Glutamatergic neuron (in vitro differentiated cells): ENCODE measurements around the gene DDX42. TPM values are rescaled to one million over a fixed set of nuclear protein-coding genes. Genes with fewer than 3 reads are reported as not detected.

Experiments used
- DNase-seq: peaks from one replicate; pipeline ENCODE4 v3.0.0; 2022
- H3K27ac Mint-ChIP-seq: one replicate; pipeline ENCODE4 v1.8.0; 2020; ENCODE audit warnings: mild to moderate bottlenecking, mixed read lengths, inconsistent platforms; ENCODE audit not compliant: unreplicated experiment
- H3K27me3 Mint-ChIP-seq: one replicate; pipeline ENCODE4 v1.8.0; 2020; ENCODE audit warnings: mild to moderate bottlenecking, moderate library complexity, mixed read lengths, inconsistent platforms; ENCODE audit not compliant: unreplicated experiment
- H3K36me3 Mint-ChIP-seq: one replicate; pipeline ENCODE4 v1.8.0; 2020; ENCODE audit warnings: mild to moderate bottlenecking, mixed read lengths, inconsistent platforms; ENCODE audit not compliant: unreplicated experiment
- H3K4me1 Mint-ChIP-seq: one replicate; pipeline ENCODE4 v1.8.0; 2020; ENCODE audit warnings: mild to moderate bottlenecking, low read depth, mixed read lengths, inconsistent platforms; ENCODE audit not compliant: unreplicated experiment
- H3K4me3 Mint-ChIP-seq: one replicate; pipeline ENCODE4 v1.8.0; 2020; ENCODE audit warnings: mild to moderate bottlenecking, mixed read lengths, inconsistent platforms; ENCODE audit not compliant: unreplicated experiment
- H3K9me3 Mint-ChIP-seq: one replicate; pipeline ENCODE4 v1.8.0; 2020; ENCODE audit warnings: mild to moderate bottlenecking, moderate library complexity, mixed read lengths, inconsistent platforms; ENCODE audit not compliant: unreplicated experiment
- total RNA-seq: library from RNA; stranded (reverse); fragmentation: NEBNext Ultra II Directional; extraction: Animal tissue kit (Norgen Biotek cat#: 25700); gene quantifications from one replicate; pipeline ENCODE4 v1.2.1, GENCODE V29; 2021; ENCODE audit not compliant: unreplicated experiment
- TF ChIP-seq, protein P1 (sequence below): fragments of 200-600 bp; sonication (generic); IDR thresholded peaks from one replicate; pipeline ENCODE4 v1.5.0; 2021; ENCODE audit not compliant: partially characterized antibody, unreplicated experiment

The DDX42 gene
- total RNA-seq, 1 donor from 2014 or later, result 181 TPM

DNA sequence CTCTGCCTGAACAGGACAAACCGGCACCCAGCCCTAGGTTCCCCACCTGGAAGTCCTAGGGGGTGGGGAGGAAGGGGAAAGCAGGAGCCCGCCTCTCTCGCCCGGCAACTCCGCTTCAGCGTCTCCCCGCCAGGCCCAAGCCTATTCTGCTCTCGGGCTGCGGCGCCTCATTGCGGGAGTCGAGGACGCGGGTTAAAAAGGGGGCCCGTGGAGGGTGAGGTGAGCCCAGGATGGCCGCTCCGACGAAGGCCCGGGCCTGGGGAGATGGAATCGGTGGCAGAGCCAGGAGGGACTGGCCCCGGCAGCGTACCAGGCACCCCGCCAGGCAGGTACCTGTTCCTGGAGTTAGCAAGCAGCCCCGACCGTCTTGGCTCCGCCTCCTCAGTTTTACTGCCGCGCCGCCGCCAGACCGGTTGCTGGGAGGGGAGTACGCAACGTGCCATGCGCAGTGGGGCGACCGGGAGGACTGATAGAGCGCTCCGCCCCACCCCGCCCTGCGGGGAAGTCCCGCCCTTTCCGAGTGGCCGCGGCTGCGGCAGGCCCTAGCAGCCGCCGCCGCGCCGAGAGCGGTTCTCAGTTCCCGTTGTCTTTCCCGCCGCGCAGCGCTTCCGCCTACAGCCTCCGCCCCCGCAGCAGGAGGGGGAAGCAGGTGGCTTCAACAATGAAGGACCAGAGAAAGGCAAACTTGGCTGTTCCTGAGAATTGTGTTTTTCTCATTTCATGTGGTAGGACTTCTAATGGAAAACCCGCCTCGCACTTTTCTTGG lies 32.4 kb upstream of the DDX42 start, which contains the start of gene STRADA:
TSS of gene STRADA (minus strand) at position 392 of the 766 bp plus-strand sequence. CDS start 13,430 bp downstream, outside the sequence.
- Mint-ChIP-seq H3K4me1 (peaks cover 3% of the 10 kb centered on the region), H3K4me3 (peak within 1 kb of the TSS; percentile 94), H3K9me3 (peaks cover 4% of the 10 kb centered on the region), H3K36me3 (no peaks in the 10 kb centered on the region), H3K27me3 (peaks cover 4% of the 10 kb centered on the region), H3K27ac (peak within 1 kb of the TSS; percentile 97)
- TF ChIP-seq, protein P1, sequence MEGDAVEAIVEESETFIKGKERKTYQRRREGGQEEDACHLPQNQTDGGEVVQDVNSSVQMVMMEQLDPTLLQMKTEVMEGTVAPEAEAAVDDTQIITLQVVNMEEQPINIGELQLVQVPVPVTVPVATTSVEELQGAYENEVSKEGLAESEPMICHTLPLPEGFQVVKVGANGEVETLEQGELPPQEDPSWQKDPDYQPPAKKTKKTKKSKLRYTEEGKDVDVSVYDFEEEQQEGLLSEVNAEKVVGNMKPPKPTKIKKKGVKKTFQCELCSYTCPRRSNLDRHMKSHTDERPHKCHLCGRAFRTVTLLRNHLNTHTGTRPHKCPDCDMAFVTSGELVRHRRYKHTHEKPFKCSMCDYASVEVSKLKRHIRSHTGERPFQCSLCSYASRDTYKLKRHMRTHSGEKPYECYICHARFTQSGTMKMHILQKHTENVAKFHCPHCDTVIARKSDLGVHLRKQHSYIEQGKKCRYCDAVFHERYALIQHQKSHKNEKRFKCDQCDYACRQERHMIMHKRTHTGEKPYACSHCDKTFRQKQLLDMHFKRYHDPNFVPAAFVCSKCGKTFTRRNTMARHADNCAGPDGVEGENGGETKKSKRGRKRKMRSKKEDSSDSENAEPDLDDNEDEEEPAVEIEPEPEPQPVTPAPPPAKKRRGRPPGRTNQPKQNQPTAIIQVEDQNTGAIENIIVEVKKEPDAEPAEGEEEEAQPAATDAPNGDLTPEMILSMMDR, result no peak
- peak; percentile 99 for DNase-seq

- Mint-ChIP-seq H3K27me3 (no peaks in the 10 kb centered on the region), H3K4me3 (no peak overlapping the region), H3K36me3 (no peaks in the 10 kb centered on the region), H3K27ac (no peak overlapping the region), H3K4me1 (no peaks in the 10 kb centered on the region), H3K9me3 (no peaks in the 10 kb centered on the region)
- TF ChIP-seq, protein P1, result no peak
- no peak for DNase-seq
Measured at GRCh38 chr17:63751806-63752205, 22.2 kb upstream of the DDX42 start.

DNA sequence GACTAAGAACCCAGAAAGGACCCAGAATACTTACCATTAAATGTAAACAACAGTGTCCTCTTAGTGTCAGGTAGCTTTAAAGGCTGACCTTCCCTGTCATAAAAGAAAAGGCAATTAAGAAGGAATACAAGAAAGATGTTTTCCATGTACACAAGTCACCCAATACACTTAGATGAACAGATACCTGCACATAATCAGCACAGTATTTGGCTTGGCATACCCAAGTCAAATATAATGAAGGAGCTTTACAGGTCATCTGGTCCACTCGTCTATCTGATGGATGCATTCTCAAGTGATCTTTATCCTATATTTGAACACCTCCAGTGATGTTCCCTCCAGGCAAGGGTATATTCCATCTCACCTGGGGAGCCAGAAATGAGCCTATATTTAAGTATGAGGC lies 21.3 kb upstream of the DDX42 start:
- Mint-ChIP-seq H3K4me3 (no peak overlapping the region), H3K4me1 (no peaks in the 10 kb centered on the region), H3K36me3 (no peaks in the 10 kb centered on the region), H3K27me3 (no peaks in the 10 kb centered on the region), H3K9me3 (no peaks in the 10 kb centered on the region), H3K27ac (no peak overlapping the region)
- TF ChIP-seq, protein P1, result no peak
- DNase-seq, result no peak

- Mint-ChIP-seq H3K27me3 (no peaks in the 10 kb centered on the region), H3K27ac (no peak overlapping the region), H3K36me3 (no peaks in the 10 kb centered on the region), H3K4me1 (no peaks in the 10 kb centered on the region), H3K9me3 (no peaks in the 10 kb centered on the region), H3K4me3 (no peak overlapping the region)
- TF ChIP-seq, protein P1, result no peak
- no peak for DNase-seq
Measured at GRCh38 chr17:63753215-63753614, 20.8 kb upstream of the DDX42 start.

DNA sequence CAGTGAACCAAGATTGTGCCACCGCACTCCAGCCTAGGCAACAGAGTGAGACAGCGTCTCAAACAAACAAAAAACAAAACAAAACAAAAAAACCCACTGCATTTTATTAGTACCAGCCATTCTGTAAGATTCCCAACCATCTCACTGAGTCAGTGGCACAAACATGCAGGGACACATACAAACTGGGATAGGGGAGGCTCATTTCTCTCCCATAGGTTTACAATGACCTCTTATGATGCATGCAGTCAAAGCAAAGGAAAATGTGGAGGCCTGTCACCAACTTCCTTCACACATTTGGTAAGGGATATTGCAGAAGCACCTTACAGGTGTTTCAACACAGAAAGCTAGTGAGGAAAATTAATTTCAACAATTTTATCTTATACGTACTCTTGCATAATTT lies 19.9 kb upstream of the DDX42 start:
- DNase-seq, result no peak
- no peaks in the 10 kb centered on the region for H3K36me3 Mint-ChIP-seq
- H3K27me3 Mint-ChIP-seq, result no peaks in the 10 kb centered on the region
- no peaks in the 10 kb centered on the region for H3K9me3 Mint-ChIP-seq
- TF ChIP-seq, protein P1, result no peak
- no peak overlapping the region for H3K27ac Mint-ChIP-seq
- no peaks in the 10 kb centered on the region for H3K4me1 Mint-ChIP-seq
- no peak overlapping the region for H3K4me3 Mint-ChIP-seq
